HG03060 (cell line): ENCODE data around the gene PDE6H.

Experiments used
- ATAC-seq: cut with Tn5 transposase; IDR thresholded peaks from one replicate; pipeline ENCODE4 v1.9.1; 2021; ENCODE audit warnings: low read depth, moderate number of reproducible peaks; ENCODE audit not compliant: unreplicated experiment

Gene PDE6H

GRCh38 chr12:14950982-14951746 is 21.7 kb upstream of the PDE6H start:
- ATAC-seq: no peak

GRCh38 chr12:14951851-14952250 is 21.0 kb upstream of the PDE6H start:
- no peak for ATAC-seq

GRCh38 chr12:14952299-14952921 is 20.4 kb upstream of the PDE6H start:
- no peak for ATAC-seq

GRCh38 chr12:14953752-14954151 is 19.1 kb upstream of the PDE6H start:
- no peak for ATAC-seq

- ATAC-seq: no peak
Observed at GRCh38 chr12:14954269-14954668, 18.6 kb upstream of the PDE6H start.

GRCh38 chr12:14956024-14956891 is 16.6 kb upstream of the PDE6H start:
- peak; percentile 22 for ATAC-seq

- no peak for ATAC-seq
Observed at GRCh38 chr12:14956905-14957304, 15.9 kb upstream of the PDE6H start.

GRCh38 chr12:14957551-14958168 is 15.2 kb upstream of the PDE6H start:
- ATAC-seq: no peak

- ATAC-seq: no peak
Observed at GRCh38 chr12:14958361-14959125, 14.3 kb upstream of the PDE6H start.

- ATAC-seq: no peak
Observed at GRCh38 chr12:14959126-14959440, 13.8 kb upstream of the PDE6H start.

GRCh38 chr12:14959463-14959862 is 13.4 kb upstream of the PDE6H start:
- no peak for ATAC-seq

- ATAC-seq: no peak
Observed at GRCh38 chr12:14959916-14960496, 12.8 kb upstream of the PDE6H start.

GRCh38 chr12:14960548-14961465 is 12.0 kb upstream of the PDE6H start:
- peak; percentile 17 for ATAC-seq

GRCh38 chr12:14961466-14962152 is 11.2 kb upstream of the PDE6H start, which contains the start of gene ARHGDIB:
TSS of gene ARHGDIB (minus strand) at chr12:14961601. CDS start at chr12:14950712, 10,889 bp downstream.
- peak; percentile 58 for ATAC-seq

GRCh38 chr12:14962153-14962539 is 10.7 kb upstream of the PDE6H start:
- ATAC-seq: no peak

- no peak for ATAC-seq
Observed at GRCh38 chr12:14962797-14963196, 10.0 kb upstream of the PDE6H start.

- no peak for ATAC-seq
Observed at GRCh38 chr12:14963520-14963919, 9.3 kb upstream of the PDE6H start.

GRCh38 chr12:14964406-14964805 is 8.4 kb upstream of the PDE6H start:
- ATAC-seq: no peak
